ENCODE results near the gene TRIM67. TPM values are rescaled to one million over a fixed set of nuclear protein-coding genes. Genes with fewer than 3 reads are reported as not detected.

The TRIM67 gene
- total RNA-seq, 1 experiment from 2014 or later, result 0.54 TPM

DNA sequence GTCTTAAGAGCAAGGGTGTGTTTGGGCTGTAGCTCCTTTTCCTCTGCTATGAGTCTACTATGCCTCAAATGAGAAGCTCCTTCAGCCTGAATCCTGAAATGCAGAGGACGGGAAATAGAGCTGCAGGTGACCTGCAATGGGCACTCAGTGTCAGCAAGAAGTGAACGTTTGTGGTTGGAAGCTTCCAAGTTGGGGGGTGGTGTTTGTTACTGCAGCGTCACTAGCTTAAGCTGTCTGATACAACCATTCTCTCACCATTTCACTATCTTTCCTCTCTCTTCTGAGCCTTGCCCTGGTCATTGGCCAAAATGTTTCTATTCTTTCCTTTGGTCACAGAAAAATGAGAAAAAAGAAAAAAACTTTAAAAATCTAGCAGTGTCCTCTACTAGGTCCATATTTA, 19.4 kb downstream of the TRIM67 start:
- no peak for DNase-seq
- POLR2A ChIA-PET, result interaction anchor here (0.6 kb wide), 1 partner anchor 14 kb away, joined by 5 read pairs; no protein-coding TSS in a partner anchor
- Histone ChIP-seq H3K27me3 (replicated peaks; ENCODE audit: control insufficient read depth, insufficient read depth, low read length) (no peaks in the 10 kb centered on the region), H3K36me3 (ENCODE audit: control insufficient read depth, insufficient read depth, low read length) (no peaks in the 10 kb centered on the region), H3K9me3 (no peaks in the 10 kb centered on the region; the same call in 1 of the 2 replicates), H3K4me3 (ENCODE audit: low read depth, low read length) (no peak overlapping the region), H3K4me1 (no peaks in the 10 kb centered on the region)
- Mint-ChIP-seq H3K4me3 (ENCODE audit: unreplicated experiment) (no peak overlapping the region), H3K36me3 (ENCODE audit: insufficient read depth, unreplicated experiment) (no peaks in the 10 kb centered on the region), H3K9me3 (ENCODE audit: unreplicated experiment) (no peaks in the 10 kb centered on the region), H3K27me3 (ENCODE audit: insufficient read depth, unreplicated experiment) (peaks cover 3% of the 10 kb centered on the region), H3K27ac (ENCODE audit: unreplicated experiment) (no peak overlapping the region), H3K4me1 (ENCODE audit: low read depth, unreplicated experiment) (no peaks in the 10 kb centered on the region)
- CTCF ChIA-PET, result no interaction called here
- TF ChIP-seq, protein P1, sequence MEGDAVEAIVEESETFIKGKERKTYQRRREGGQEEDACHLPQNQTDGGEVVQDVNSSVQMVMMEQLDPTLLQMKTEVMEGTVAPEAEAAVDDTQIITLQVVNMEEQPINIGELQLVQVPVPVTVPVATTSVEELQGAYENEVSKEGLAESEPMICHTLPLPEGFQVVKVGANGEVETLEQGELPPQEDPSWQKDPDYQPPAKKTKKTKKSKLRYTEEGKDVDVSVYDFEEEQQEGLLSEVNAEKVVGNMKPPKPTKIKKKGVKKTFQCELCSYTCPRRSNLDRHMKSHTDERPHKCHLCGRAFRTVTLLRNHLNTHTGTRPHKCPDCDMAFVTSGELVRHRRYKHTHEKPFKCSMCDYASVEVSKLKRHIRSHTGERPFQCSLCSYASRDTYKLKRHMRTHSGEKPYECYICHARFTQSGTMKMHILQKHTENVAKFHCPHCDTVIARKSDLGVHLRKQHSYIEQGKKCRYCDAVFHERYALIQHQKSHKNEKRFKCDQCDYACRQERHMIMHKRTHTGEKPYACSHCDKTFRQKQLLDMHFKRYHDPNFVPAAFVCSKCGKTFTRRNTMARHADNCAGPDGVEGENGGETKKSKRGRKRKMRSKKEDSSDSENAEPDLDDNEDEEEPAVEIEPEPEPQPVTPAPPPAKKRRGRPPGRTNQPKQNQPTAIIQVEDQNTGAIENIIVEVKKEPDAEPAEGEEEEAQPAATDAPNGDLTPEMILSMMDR (IDR thresholded peaks at IDR 0.05; ENCODE audit: insufficient read depth in 1 of 2, low read depth in 1 of 2, low read length in 1 of 2, severe bottlenecking in 1 of 2, unreplicated experiment in 1 of 2), result no peak
- no TSS peak for BruUV-seq (replicated peaks)
- intact Hi-C loops (cut with micrococcal nuclease; ENCODE audit: unreplicated experiment), result no loop called here

DNA sequence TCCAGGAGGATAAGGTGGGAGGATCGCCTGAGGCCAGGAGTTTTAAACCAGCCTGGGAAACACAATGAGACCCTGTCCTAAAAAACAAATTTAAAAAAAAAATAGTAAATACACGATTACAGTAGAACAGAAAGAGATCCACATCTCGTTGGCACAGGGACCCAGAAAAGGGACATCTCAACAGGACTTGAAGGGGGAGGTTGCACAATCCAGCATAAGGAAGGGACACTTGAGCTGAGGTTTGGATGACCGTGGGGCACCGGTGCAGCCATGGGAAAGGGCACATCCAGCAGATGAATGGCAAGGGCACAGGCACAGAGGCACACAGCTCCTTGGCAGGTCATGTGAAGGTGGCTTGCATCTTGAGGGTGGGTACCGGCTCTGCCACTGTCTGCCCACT, 20.5 kb downstream of the TRIM67 start:
- H3K4me3 Mint-ChIP-seq (ENCODE audit: unreplicated experiment), result no peak overlapping the region
- no peaks in the 10 kb centered on the region for H3K9me3 Mint-ChIP-seq (ENCODE audit: unreplicated experiment)
- H3K27me3 Mint-ChIP-seq (ENCODE audit: insufficient read depth, unreplicated experiment), result no peaks in the 10 kb centered on the region
- no peaks in the 10 kb centered on the region for H3K27me3 ChIP-seq (replicated peaks; ENCODE audit: control insufficient read depth, insufficient read depth, low read length)
- ChIA-PET POLR2A (no interaction called here), CTCF (no interaction called here)
- H3K4me1 ChIP-seq, result no peaks in the 10 kb centered on the region
- no TSS peak for BruUV-seq (replicated peaks)
- no peak for DNase-seq
- no peak overlapping the region for H3K27ac Mint-ChIP-seq (ENCODE audit: unreplicated experiment)
- intact Hi-C loops (cut with micrococcal nuclease; ENCODE audit: unreplicated experiment), result no loop called here
- H3K9me3 ChIP-seq, result no peaks in the 10 kb centered on the region; the same call in 1 of the 2 replicates
- no peaks in the 10 kb centered on the region for H3K36me3 Mint-ChIP-seq (ENCODE audit: insufficient read depth, unreplicated experiment)
- no peaks in the 10 kb centered on the region for H3K36me3 ChIP-seq (ENCODE audit: control insufficient read depth, insufficient read depth, low read length)
- H3K4me3 ChIP-seq (ENCODE audit: low read depth, low read length), result no peak overlapping the region
- TF ChIP-seq, protein P1 (IDR thresholded peaks at IDR 0.05; ENCODE audit: insufficient read depth in 1 of 2, low read depth in 1 of 2, low read length in 1 of 2, severe bottlenecking in 1 of 2, unreplicated experiment in 1 of 2), result no peak
- no peaks in the 10 kb centered on the region for H3K4me1 Mint-ChIP-seq (ENCODE audit: low read depth, unreplicated experiment)

DNA sequence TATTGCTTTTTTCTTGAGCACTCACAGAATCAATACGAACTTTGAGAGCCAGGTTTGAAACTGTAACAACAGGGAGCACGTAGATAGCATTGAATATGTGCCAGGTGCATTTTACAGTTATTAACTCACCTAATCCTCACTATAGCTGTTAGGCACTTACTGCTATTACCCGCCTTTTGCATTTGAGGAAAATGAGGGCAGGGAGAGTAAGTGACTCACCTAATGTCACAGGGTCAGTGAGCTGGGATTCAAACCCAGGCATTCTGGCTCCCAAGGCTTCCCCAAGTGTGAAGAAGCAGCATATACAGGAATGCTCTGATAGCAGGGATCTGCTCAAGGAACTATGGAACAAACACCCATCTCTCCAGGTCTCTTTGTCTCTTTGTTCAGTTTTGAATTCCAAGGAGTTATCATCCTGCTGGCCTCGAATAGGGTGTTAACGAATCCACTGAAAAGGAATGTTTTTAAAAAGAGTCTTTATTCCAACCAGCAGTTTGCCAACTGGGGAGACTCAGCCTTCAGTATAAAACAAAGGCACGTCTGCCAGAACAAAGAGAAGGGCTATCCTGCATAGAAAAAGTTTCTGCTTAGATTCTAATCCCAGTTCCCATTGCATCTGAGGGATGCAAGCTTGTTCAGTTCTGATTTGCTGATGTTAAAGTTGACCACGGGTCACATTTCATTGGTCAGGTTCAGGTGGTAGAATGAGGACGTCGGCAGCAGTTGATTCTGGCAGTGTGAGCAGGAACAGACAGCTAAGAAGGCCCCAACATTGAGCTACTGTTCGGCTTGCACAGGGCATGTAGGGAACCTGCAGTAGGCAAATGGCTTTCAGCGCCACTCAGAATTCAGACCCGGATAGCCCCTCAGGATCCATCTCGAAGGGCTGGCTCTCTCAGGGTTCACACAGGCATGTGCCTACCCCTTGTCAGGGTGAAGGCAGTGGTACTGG, 22.1 kb downstream of the TRIM67 start:
- no peaks in the 10 kb centered on the region for H3K4me1 ChIP-seq
- BruUV-seq (replicated peaks), result no TSS peak
- POLR2A ChIA-PET, result no interaction called here

More for the DNA sequence above, 22.1 kb downstream of the TRIM67 start:
- H3K4me1 Mint-ChIP-seq (ENCODE audit: low read depth, unreplicated experiment), result no peaks in the 10 kb centered on the region
- intact Hi-C loops (cut with micrococcal nuclease; ENCODE audit: unreplicated experiment), result no loop called here
- H3K9me3 Mint-ChIP-seq (ENCODE audit: unreplicated experiment), result no peaks in the 10 kb centered on the region
- H3K36me3 Mint-ChIP-seq (ENCODE audit: insufficient read depth, unreplicated experiment), result no peaks in the 10 kb centered on the region
- TF ChIP-seq, protein P1 (IDR thresholded peaks at IDR 0.05; ENCODE audit: insufficient read depth in 1 of 2, low read depth in 1 of 2, low read length in 1 of 2, severe bottlenecking in 1 of 2, unreplicated experiment in 1 of 2), result no peak
- H3K4me3 Mint-ChIP-seq (ENCODE audit: unreplicated experiment), result no peak overlapping the region
- no peak for DNase-seq
- no peaks in the 10 kb centered on the region; the same call in 1 of the 2 replicates for H3K27me3 ChIP-seq (replicated peaks; ENCODE audit: control insufficient read depth, insufficient read depth, low read length)
- H3K27me3 Mint-ChIP-seq (ENCODE audit: insufficient read depth, unreplicated experiment), result no peaks in the 10 kb centered on the region
- H3K27ac Mint-ChIP-seq (ENCODE audit: unreplicated experiment), result no peak overlapping the region
- no peaks in the 10 kb centered on the region; the same call in 1 of the 2 replicates for H3K9me3 ChIP-seq
- CTCF ChIA-PET, result no interaction called here
- H3K36me3 ChIP-seq (ENCODE audit: control insufficient read depth, insufficient read depth, low read length), result no peaks in the 10 kb centered on the region
- H3K4me3 ChIP-seq (ENCODE audit: low read depth, low read length), result no peak overlapping the region

Measured in Caco-2 (cell line).